K562 (cell line): Measurements from ENCODE around the gene KAZN. TPM values are rescaled to one million over a fixed set of nuclear protein-coding genes. Genes with fewer than 3 reads are reported as not detected.

Experiments
- ATAC-seq: fragments of 200-7000 bp; cut with Tn5 transposase; 3 replicates; pipeline ENCODE4 v1.9.1; 2020; ENCODE audit warnings: moderate library complexity
- BruUV-seq: library from RNA; stranded (reverse); fragments of 400-500 nt; replicated peaks from 2 replicates; lab custom pipeline; 2021; lab: Mats Ljungman, UMichigan
- CTCF ChIA-PET: fragments of 300-600 bp; formaldehyde crosslinking; extraction: SDS; loops from one replicate; lab custom pipeline; 2021; ENCODE audit warnings: low intra/inter-chr PET ratio; lab: Yijun Ruan, JAX
- POLR2A ChIA-PET: fragments of 300-600, 350-650 bp; sonication (Branson Sonifier 250); formaldehyde crosslinking; extraction: SDS; loops from one replicate; lab custom pipeline; 2021; ENCODE audit warnings: antibody characterized with exemption, inconsistent platforms; lab: Yijun Ruan, JAX
- DNase-seq, 4 experiments: peaks; one replicate each; pipeline versions ENCODE4 v3.0.0 to v3.0.0-alpha.2; 2011 to 2018; ENCODE audit warnings: low spot score in 3 of 4, mixed read lengths in 3 of 4; ENCODE audit errors: extremely low read depth in 1 of 4
- FAIRE-seq: peaks from 2 replicates; lab custom pipeline; 2011; peaks lifted over from hg19 to GRCh38; lab: Jason Lieb, UNC
- H2AFZ ChIP-seq: 2 replicates; pipeline ENCODE4 v1.6.0; 2011; ENCODE audit warnings: low read depth, low read length, control low read depth, inconsistent platforms
- H3K27ac ChIP-seq: fragments of 200-600 bp; 3 replicates; pipeline ENCODE4 v1.8.0; 2011; ENCODE audit warnings: low read depth, mild to moderate bottlenecking, control low read depth, inconsistent platforms, low read length, moderate library complexity, mixed read lengths; ENCODE audit errors: extremely low read depth
- H3K27me3 ChIP-seq, 2 experiments: fragments of 300-600 bp in 1 of 2; 2 replicates in 1 of 2; 3 replicates in 1 of 2; pipeline versions ENCODE4 v1.6.0 to v1.8.0; 2011; ENCODE audit warnings: inconsistent platforms in 2 of 2, low read length in 2 of 2, mild to moderate bottlenecking in 1 of 2, mixed read lengths in 1 of 2, moderate library complexity in 1 of 2; ENCODE audit not compliant: control insufficient read depth in 2 of 2, insufficient read depth in 2 of 2
- H3K36me3 ChIP-seq: fragments of 300-600 bp; 3 replicates; pipeline ENCODE4 v1.8.0; 2011; ENCODE audit warnings: mild to moderate bottlenecking, low read length, inconsistent platforms; ENCODE audit not compliant: control insufficient read depth, insufficient read depth
- H3K4me1 ChIP-seq, 2 experiments: fragments of 200-600 bp in 1 of 2; replicated peaks in 1 of 2; 2 replicates in 1 of 2; 3 replicates in 1 of 2; pipeline versions ENCODE4 v1.5.1 to v1.8.0; 2011; ENCODE audit warnings: inconsistent platforms in 2 of 2, low read length in 2 of 2, mild to moderate bottlenecking in 1 of 2, mixed read lengths in 1 of 2, moderate library complexity in 1 of 2; ENCODE audit not compliant: control insufficient read depth in 2 of 2, insufficient read depth in 2 of 2
- H3K4me2 ChIP-seq: 2 replicates; pipeline ENCODE4 v1.6.1; 2011; ENCODE audit warnings: low read length, control low read depth, inconsistent platforms, mixed read lengths; ENCODE audit not compliant: insufficient read depth
- H3K4me3 ChIP-seq: fragments of 200-600 bp; sonication (generic), shearing (Covaris generic); 2 replicates; pipeline ENCODE4 v1.5.1; 2016; ENCODE audit warnings: control low read depth, inconsistent platforms
- H3K79me2 ChIP-seq: fragments of 200-600 bp; 3 replicates; pipeline ENCODE4 v1.8.0; 2011; ENCODE audit warnings: low read length, inconsistent platforms; ENCODE audit not compliant: control insufficient read depth, insufficient read depth
- H3K9ac ChIP-seq, 2 experiments: 2 replicates each; pipeline versions ENCODE4 v1.6.0 to v1.6.1; 2011; ENCODE audit warnings: low read depth in 2 of 2, low read length in 2 of 2, control low read depth in 1 of 2, inconsistent platforms in 1 of 2, mild to moderate bottlenecking in 1 of 2, mixed read lengths in 1 of 2; ENCODE audit not compliant: insufficient read depth in 1 of 2
- H3K9me1 ChIP-seq: one replicate; pipeline ENCODE4 v1.6.0; 2011; ENCODE audit warnings: inconsistent platforms, mild to moderate bottlenecking, low read length, moderate library complexity; ENCODE audit not compliant: control insufficient read depth, insufficient read depth
- H3K9me3 ChIP-seq: replicated peaks from 2 replicates; pipeline ENCODE4 v1.5.1; 2011; ENCODE audit warnings: low read depth, low read length, inconsistent platforms; ENCODE audit not compliant: control insufficient read depth, insufficient read depth
- H4K20me1 ChIP-seq: replicated peaks from 2 replicates; pipeline ENCODE4 v1.6.1; 2011; ENCODE audit warnings: low read length, inconsistent platforms, mixed read lengths; ENCODE audit not compliant: control insufficient read depth, insufficient read depth
- BMI1 ChIP-seq: fragments of 150-350 bp; IDR thresholded peaks from 2 replicates; pipeline ENCODE4 v1.6.1; 2014; ENCODE audit warnings: low read length
- CEBPB ChIP-seq: fragments of 450-650 bp; IDR thresholded peaks from 2 replicates; pipeline ENCODE4 v1.6.1; 2016; ENCODE audit warnings: missing genetic modification characterization, missing compliant biosample characterization
- CEBPG ChIP-seq, 3 experiments: fragments of 200-800 bp in 1 of 3; sonication (Bioruptor generic) in 1 of 3; sonication (generic) in 1 of 3; formaldehyde crosslinking in 1 of 3; IDR thresholded peaks in 2 of 3; conservative IDR thresholded peaks in 1 of 3; 2 replicates each; pipeline versions ENCODE4 v1.6.1 to v1.8.0; 2016 to 2022; ENCODE audit warnings: missing compliant biosample characterization in 2 of 3, missing genetic modification characterization in 2 of 3, mild to moderate bottlenecking in 1 of 3, missing genetic modification reagents in 1 of 3
- CSDE1 ChIP-seq, 2 experiments: fragments of 450-650 bp; IDR thresholded peaks; 2 replicates each; pipeline ENCODE4 v1.6.1; 2016; ENCODE audit warnings: mild to moderate bottlenecking in 1 of 2
- ELF4 ChIP-seq: fragments of 450-650 bp; formaldehyde crosslinking; IDR thresholded peaks from 2 replicates; pipeline ENCODE4 v1.4.0; 2022; ENCODE audit warnings: missing genetic modification characterization
- ELK3 ChIP-seq: fragments of 450-650 bp; formaldehyde crosslinking; IDR thresholded peaks from 2 replicates; pipeline ENCODE4 v1.4.0; 2020; ENCODE audit warnings: mild to moderate bottlenecking
- MCM3 ChIP-seq: fragments of 450-650 bp; IDR thresholded peaks from 2 replicates; pipeline ENCODE4 v1.6.1; 2016
- SOX6 ChIP-seq: fragments of 450-650 bp; IDR thresholded peaks from 2 replicates; pipeline ENCODE4 v1.6.1; 2014; ENCODE audit warnings: mild to moderate bottlenecking
- ZNF280A ChIP-seq: fragments of 450-650 bp; IDR thresholded peaks from 2 replicates; pipeline ENCODE4 v1.6.1; 2018; ENCODE audit warnings: mild to moderate bottlenecking, low read depth; ENCODE audit not compliant: partially characterized antibody
- ZNF584 ChIP-seq: fragments of 200-800 bp; sonication (Bioruptor generic); IDR thresholded peaks from 2 replicates; pipeline ENCODE4 v1.6.1; 2016; ENCODE audit warnings: low read depth, mild to moderate bottlenecking, missing genetic modification characterization, missing compliant biosample characterization
- WGBS: fragments of 100-300 bp; shearing (Covaris generic); methylation state at CpG from one replicate; pipeline ENCODE4 v1.1.6; 2016; ENCODE audit warnings: low coverage, mixed read lengths; ENCODE audit not compliant: insufficient coverage; ENCODE audit errors: missing lambda C conversion rate; 5-methylcytosine and 5-hydroxymethylcytosine counted together
- in situ Hi-C: fragments of 300-500 bp; cut with MboI; formaldehyde crosslinking; loops from 4 replicates; pipeline ENCODE4 v1.15.0; 2018; ENCODE audit warnings: inconsistent platforms, mixed read lengths
- intact Hi-C: fragments of 100-400 bp; cut with micrococcal nuclease; formaldehyde crosslinking; loops from 2 replicates; pipeline ENCODE4 v1.14.2; 2022
- polyA plus RNA-seq, 8 experiments: library from polyadenylated mRNA; depleted of rRNA in 4 of 8; stranded (reverse) in 5 of 8; unstranded in 3 of 8; fragments of >200 nt; fragmentation: Nextera tagmentation in 2 of 8; fragmentation: Illumina TruSeq in 1 of 8; extraction: Ambion mirVana in 2 of 8; extraction: Trizol in 1 of 8; gene quantifications; 2 replicates each; pipeline versions ENCODE4 v1.2.1 to v1.2.3, GENCODE V29; 2011 to 2014; ENCODE audit warnings: inconsistent platforms in 1 of 8, missing spikeins in 1 of 8
- total RNA-seq, 7 experiments: library from RNA; depleted of rRNA in 6 of 7; stranded (reverse); fragments of >200 nt in 6 of 7; fragmentation: Illumina TruSeq in 2 of 7; extraction: Trizol in 2 of 7; gene quantifications; 2 replicates each; pipeline versions ENCODE4 v1.2.1 to v1.2.3, GENCODE V29; 2011 to 2021; ENCODE audit warnings: low replicate concordance in 1 of 7

The KAZN gene
- total and polyA plus RNA-seq, 9 of the 15 experiments (the other 6 are each of a cell fraction or from before 2014, with no cell fraction given), result 2.1 to 21.6 (median 5.4) TPM

GRCh38 chr1:15145327-15145726 is 546.8 kb downstream of the KAZN start:
- FAIRE-seq (no peak), ATAC-seq (no peak), DNase-seq (no peak)
- H3K27me3 ChIP-seq, result peaks cover 33 to 59% of the 10 kb centered on the region in 2 experiments
- in situ Hi-C loops (no loop called here), intact Hi-C loops (no loop called here)
- no peaks in the 10 kb centered on the region; a peak in 1 of 5 replicates for H3K4me1 ChIP-seq
- H3K9ac ChIP-seq, result no peak overlapping the region
- WGBS, result 0% methylated on average over 2 of the region's 2 CpGs
- H3K9me1 ChIP-seq, result no peaks in the 10 kb centered on the region
- no TSS peak for BruUV-seq
- CTCF ChIA-PET, result no interaction called here
- no peak overlapping the region for H2AFZ ChIP-seq
- POLR2A ChIA-PET, result interaction anchor here (0.6 kb wide), 2 partner anchors 10 to 26 kb away, joined by 3 read pairs; no protein-coding TSS in a partner anchor
- H3K79me2 ChIP-seq, result no peaks in the 10 kb centered on the region
- no peak overlapping the region for H3K27ac ChIP-seq
- H3K36me3 ChIP-seq, result no peaks in the 10 kb centered on the region
- H4K20me1 ChIP-seq, result no peaks in the 10 kb centered on the region
- H3K9me3 ChIP-seq, result no peaks in the 10 kb centered on the region
- H3K4me3 ChIP-seq, result no peak overlapping the region
- no peak for TF ChIP-seq CSDE1 (IDR thresholded peaks at IDR 0.05)
- peak; percentile 46 for TF ChIP-seq CEBPB (tag)
- no peak for TF ChIP-seq CEBPG (CRISPR knock-in tag; IDR thresholded peaks at IDR 0.05)
- TF ChIP-seq CEBPG (tag; conservative IDR thresholded peaks at IDR 0.05 in 1 of 2, IDR thresholded peaks at IDR 0.05 in 1 of 2), result 0 out of 4 replicates have a peak, but pooled peaks of 1 of the 2 experiments have one; percentile 16
- no peak overlapping the region for H3K4me2 ChIP-seq

- Histone ChIP-seq H3K4me2 (no peak overlapping the region), H2AFZ (no peak overlapping the region), H4K20me1 (no peaks in the 10 kb centered on the region), H3K36me3 (no peaks in the 10 kb centered on the region), H3K9ac (no peak overlapping the region), H3K79me2 (no peaks in the 10 kb centered on the region), H3K27ac (no peak overlapping the region), H3K27me3 (peaks cover 25 to 57% of the 10 kb centered on the region in 2 experiments), H3K9me1 (no peaks in the 10 kb centered on the region), H3K4me3 (no peak overlapping the region), H3K9me3 (no peaks in the 10 kb centered on the region), H3K4me1 (no peaks in the 10 kb centered on the region)
- no peak for FAIRE-seq
- POLR2A ChIA-PET, result no interaction called here
- 0% methylated on average over 4 of the region's 4 CpGs for WGBS
- BruUV-seq, result no TSS peak
- TF ChIP-seq ZNF280A (no peak), BMI1 (no peak), ELK3 (CRISPR knock-in tag) (no peak), MCM3 (no peak), ZNF584 (no peak), SOX6 (no peak), ELF4 (CRISPR knock-in tag) (no peak)
- intact Hi-C loops (no loop called here), in situ Hi-C loops (no loop called here)
- CTCF ChIA-PET, result no interaction called here
- ATAC-seq, result no peak
- DNase-seq, result no peak
Measured at GRCh38 chr1:15146142-15146680, 547.7 kb downstream of the KAZN start.
